ENCODE measurements around the gene PSMD9.

Gene PSMD9

DNA sequence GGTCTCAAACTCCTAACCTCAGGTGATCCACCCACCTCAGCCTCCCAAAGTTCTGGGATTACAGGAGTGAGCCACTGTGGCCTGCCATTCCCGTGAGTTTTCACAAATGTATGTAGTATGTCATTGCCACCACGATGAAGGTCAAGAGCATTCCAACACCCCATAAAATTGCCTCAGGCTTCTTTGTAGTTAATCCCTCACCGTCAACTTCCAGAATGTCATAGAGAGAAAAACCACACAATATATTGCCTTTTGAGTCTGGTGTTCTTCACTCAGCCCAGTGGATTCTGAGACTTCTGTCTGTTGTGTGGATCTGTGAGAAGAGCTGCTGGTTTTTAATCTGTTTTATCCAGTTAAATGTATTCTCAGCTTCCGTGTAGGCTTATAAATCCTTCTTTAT lies 17.2 kb downstream of the PSMD9 start:
- no peak overlapping the region for H3K4me3 ChIP-seq (ENCODE audit: low read length)
- H3K27me3 ChIP-seq (ENCODE audit: control insufficient read depth, insufficient read depth, low read length) = no peaks in the 10 kb centered on the region
- H3K4me1 ChIP-seq (ENCODE audit: control insufficient read depth, low read depth, low read length) = no peaks in the 10 kb centered on the region
- no peak overlapping the region for H3K9ac ChIP-seq (ENCODE audit: low read length)
- no peaks in the 10 kb centered on the region for H3K9me3 ChIP-seq (ENCODE audit: control insufficient read depth, low read depth, low read length)
- no peak overlapping the region for H3K27ac ChIP-seq (ENCODE audit: low read length)
- peaks cover 15% of the 10 kb centered on the region for H3K36me3 ChIP-seq (ENCODE audit: control insufficient read depth, low read depth, low read length)

DNA sequence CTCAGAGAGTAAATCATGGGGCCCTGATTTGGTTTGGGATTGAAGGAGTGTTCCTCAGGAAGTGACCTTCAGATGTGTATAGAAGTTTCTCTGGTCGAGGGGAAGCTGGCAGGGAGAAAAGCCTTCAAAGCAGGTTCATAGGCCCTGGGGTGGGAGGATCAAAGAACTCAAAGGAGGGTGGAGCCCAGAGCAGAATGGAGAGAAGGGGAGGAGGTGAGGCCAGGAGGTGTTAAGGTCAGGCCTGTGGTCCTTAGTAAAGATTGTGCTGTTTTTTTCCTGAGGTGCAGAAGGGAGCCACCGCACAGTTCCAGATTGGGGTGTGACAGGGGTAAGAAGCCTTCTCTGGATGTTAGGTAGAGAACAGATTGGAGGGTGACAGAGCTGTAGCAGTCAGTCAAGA lies 20.1 kb downstream of the PSMD9 start:
- Histone ChIP-seq H3K9me3 (ENCODE audit: control insufficient read depth, low read depth, low read length) (no peaks in the 10 kb centered on the region), H3K9ac (ENCODE audit: low read length) (no peak overlapping the region), H3K4me1 (ENCODE audit: control insufficient read depth, low read depth, low read length) (no peaks in the 10 kb centered on the region), H3K27me3 (ENCODE audit: control insufficient read depth, insufficient read depth, low read length) (no peaks in the 10 kb centered on the region), H3K36me3 (ENCODE audit: control insufficient read depth, low read depth, low read length) (peaks cover 10% of the 10 kb centered on the region), H3K4me3 (ENCODE audit: low read length) (no peak overlapping the region), H3K27ac (ENCODE audit: low read length) (no peak overlapping the region)

DNA sequence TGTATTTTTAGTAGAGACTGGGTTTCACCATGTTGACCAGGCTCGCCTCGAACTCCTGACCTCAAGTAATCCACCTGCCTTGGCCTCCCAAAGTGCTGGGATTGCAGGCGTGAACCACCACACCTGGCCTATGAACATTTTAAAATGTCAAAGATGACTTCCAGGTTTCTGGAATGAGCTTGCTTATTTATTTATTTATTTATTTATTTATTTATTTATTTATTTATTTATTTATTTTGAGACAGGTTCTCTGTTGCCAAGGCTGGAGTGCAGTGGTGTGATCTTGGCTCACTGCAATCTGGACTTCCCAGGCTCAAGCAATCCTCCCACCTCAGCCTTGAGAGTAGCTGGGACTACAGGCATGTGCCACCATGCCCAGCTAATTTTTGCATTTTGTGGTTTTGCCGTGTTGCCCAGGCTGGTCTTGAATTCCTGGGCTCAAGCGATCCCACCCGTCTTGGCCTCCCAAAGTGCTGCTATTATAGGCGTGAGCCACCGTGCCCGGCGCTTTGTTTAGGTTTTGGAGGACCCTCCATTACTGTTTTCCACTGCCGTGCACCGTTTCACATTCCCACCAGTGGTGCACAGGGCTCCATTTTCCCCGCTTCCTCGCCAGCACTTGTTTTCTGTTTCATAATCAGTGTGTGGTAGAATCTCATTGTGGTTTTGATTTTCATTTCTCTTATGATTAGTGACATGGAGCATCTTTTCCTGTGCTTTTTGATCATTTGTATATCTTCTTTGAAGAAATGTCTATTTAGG lies 23.4 kb downstream of the PSMD9 start:
- Histone ChIP-seq H3K4me3 (ENCODE audit: low read length) (no peak overlapping the region), H3K36me3 (ENCODE audit: control insufficient read depth, low read depth, low read length) (peaks cover under 1% of the 10 kb centered on the region), H3K27ac (ENCODE audit: low read length) (no peak overlapping the region), H3K9ac (ENCODE audit: low read length) (no peak overlapping the region), H3K4me1 (ENCODE audit: control insufficient read depth, low read depth, low read length) (no peaks in the 10 kb centered on the region), H3K27me3 (ENCODE audit: control insufficient read depth, insufficient read depth, low read length) (no peaks in the 10 kb centered on the region), H3K9me3 (ENCODE audit: control insufficient read depth, low read depth, low read length) (no peaks in the 10 kb centered on the region)

DNA sequence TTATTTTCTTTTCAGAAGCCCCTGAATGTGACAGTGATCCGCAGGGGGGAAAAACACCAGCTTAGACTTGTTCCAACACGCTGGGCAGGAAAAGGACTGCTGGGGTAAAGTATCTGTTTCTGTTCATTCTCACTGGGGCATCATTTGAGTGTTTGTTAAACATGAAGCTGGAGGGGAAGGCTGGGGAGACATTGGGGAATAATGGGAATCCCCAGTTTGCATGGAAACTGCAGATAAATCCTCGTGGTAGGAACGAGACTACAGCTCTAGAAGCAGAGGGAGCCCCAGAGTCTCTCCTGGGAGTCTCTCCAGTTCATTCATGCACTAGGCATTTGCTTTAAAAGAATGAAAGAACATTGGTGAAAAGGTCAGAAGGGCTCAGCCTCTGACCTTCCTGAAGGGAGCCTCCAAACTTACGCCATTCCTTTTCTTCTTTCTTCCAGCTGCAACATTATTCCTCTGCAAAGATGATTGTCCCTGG lies 27.3 kb downstream of the PSMD9 start:
- Histone ChIP-seq H3K27me3 (ENCODE audit: control insufficient read depth, insufficient read depth, low read length) (no peaks in the 10 kb centered on the region), H3K4me1 (ENCODE audit: control insufficient read depth, low read depth, low read length) (no peaks in the 10 kb centered on the region), H3K27ac (ENCODE audit: low read length) (no peak overlapping the region), H3K4me3 (ENCODE audit: low read length) (no peak overlapping the region), H3K36me3 (ENCODE audit: control insufficient read depth, low read depth, low read length) (peaks cover 6% of the 10 kb centered on the region), H3K9ac (ENCODE audit: low read length) (no peak overlapping the region), H3K9me3 (ENCODE audit: control insufficient read depth, low read depth, low read length) (no peaks in the 10 kb centered on the region)

DNA sequence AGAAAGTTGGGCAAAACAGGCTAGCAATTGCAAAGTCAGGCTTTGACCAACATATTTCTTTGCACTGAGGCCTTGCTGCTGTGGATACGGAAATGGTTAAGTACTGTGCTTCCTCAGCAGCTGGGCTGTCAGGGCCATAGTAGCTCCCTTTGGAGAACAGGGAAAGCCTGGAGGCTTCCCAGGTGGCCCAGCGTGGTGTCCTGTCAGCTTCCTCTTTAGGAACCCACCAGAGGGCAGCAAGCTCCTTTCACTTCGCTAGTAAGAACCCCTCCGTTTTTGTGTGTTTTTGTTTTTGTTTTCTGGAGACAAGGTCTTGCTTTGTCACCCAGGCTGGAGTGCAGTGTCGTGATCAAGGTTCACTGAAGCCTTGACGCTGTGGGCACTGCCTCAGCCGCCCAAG lies 28.1 kb downstream of the PSMD9 start:
- Histone ChIP-seq H3K4me1 (ENCODE audit: control insufficient read depth, low read depth, low read length) (no peaks in the 10 kb centered on the region), H3K27me3 (ENCODE audit: control insufficient read depth, insufficient read depth, low read length) (no peaks in the 10 kb centered on the region), H3K36me3 (ENCODE audit: control insufficient read depth, low read depth, low read length) (peaks cover 6% of the 10 kb centered on the region), H3K9me3 (ENCODE audit: control insufficient read depth, low read depth, low read length) (no peaks in the 10 kb centered on the region), H3K27ac (ENCODE audit: low read length) (no peak overlapping the region), H3K9ac (ENCODE audit: low read length) (no peak overlapping the region), H3K4me3 (ENCODE audit: low read length) (no peak overlapping the region)

DNA sequence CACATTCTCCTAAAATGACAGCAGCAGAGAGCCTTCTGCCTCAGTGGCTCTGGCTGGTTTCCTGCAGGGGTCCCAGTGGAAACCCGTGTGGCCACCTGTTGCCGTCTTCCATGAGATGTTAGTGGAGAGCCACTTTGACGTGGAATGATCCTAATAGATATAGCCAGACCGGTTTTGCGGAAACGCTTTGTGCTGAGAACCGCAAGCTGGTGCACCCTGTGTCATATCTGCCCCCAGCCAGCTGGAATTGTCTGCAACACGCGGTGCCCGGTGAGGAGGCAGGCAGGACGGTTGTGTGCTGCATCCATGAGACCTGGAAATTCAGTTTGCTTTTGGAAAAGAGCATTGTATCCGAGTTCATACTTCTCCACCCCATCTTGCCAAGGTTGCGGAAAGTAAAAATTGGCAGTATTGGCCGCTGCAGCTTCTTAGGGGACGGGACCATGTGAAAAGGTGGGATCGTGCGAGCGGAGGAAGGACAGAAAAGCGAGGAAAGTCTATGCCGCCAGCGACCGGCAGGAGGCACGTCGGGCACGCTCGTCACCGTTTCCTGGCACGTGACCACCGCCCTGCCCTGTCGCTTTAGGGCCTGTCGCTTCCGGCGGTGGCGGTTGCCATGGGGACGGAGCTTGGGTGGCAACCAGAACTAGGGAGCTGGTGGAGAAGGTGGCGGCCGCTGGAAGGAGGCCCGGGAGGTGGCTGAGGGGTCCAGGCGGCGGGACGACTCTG lies 29.5 kb downstream of the PSMD9 start, which contains the start of gene CFAP251:
CFAP251 (plus strand) TSS at position 643 of the 729 bp plus-strand sequence. CDS start 2,714 bp downstream, outside the sequence.
- Histone ChIP-seq H3K27ac (ENCODE audit: low read length) (no peak within 1 kb of the TSS), H3K4me1 (ENCODE audit: control insufficient read depth, low read depth, low read length) (no peaks in the 10 kb centered on the region), H3K9me3 (ENCODE audit: control insufficient read depth, low read depth, low read length) (no peaks in the 10 kb centered on the region), H3K36me3 (ENCODE audit: control insufficient read depth, low read depth, low read length) (peaks cover 6% of the 10 kb centered on the region), H3K9ac (ENCODE audit: low read length) (no peak within 1 kb of the TSS), H3K4me3 (ENCODE audit: low read length) (peak within 1 kb of the TSS; percentile 53), H3K27me3 (ENCODE audit: control insufficient read depth, insufficient read depth, low read length) (no peaks in the 10 kb centered on the region)

DNA sequence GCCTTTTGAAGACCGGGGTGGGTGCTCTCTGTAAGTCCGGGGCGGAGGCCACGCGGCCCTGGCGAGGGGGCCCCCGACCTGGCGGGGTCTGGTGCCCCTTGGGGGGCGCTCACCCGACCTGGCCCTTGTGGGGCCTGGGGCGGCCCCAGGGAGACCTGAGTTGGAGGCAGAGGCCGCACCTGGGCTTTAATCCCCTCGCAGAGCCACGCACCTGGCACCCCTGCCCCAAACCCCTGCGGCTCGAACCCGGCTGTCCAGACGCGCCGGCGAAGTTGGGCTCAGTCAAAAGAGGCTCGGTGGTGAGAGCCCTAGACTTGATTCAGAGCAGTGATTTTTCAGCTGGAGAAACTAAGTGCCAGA lies 30.1 kb downstream of the PSMD9 start:
- Histone ChIP-seq H3K9me3 (ENCODE audit: control insufficient read depth, low read depth, low read length) (no peaks in the 10 kb centered on the region), H3K36me3 (ENCODE audit: control insufficient read depth, low read depth, low read length) (peaks cover 6% of the 10 kb centered on the region), H3K9ac (ENCODE audit: low read length) (no peak overlapping the region), H3K4me1 (ENCODE audit: control insufficient read depth, low read depth, low read length) (no peaks in the 10 kb centered on the region), H3K27me3 (ENCODE audit: control insufficient read depth, insufficient read depth, low read length) (no peaks in the 10 kb centered on the region), H3K4me3 (ENCODE audit: low read length) (peak overlapping the region; percentile 53), H3K27ac (ENCODE audit: low read length) (no peak overlapping the region)

DNA sequence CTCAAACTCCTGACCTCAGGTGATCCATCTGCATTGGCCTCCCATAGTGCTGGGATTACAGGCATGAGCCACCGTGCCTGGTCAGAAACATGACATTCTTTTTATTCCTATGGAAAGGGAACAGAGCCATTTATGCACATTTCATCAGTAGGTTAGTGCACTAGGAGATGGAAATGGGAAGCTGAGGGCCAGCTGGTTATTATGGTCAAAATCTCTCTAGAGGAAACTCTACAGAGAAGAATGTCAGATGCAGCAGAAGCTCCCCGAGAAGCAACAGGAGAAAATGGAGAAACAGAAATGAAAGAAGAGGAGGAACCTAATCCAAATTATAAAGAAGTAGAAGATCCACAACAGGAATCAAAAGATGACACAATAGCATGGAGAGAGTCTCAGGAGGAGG lies 32.5 kb downstream of the PSMD9 start:
- Histone ChIP-seq H3K27me3 (ENCODE audit: control insufficient read depth, insufficient read depth, low read length) (no peaks in the 10 kb centered on the region), H3K4me3 (ENCODE audit: low read length) (no peak overlapping the region), H3K4me1 (ENCODE audit: control insufficient read depth, low read depth, low read length) (peaks cover 5% of the 10 kb centered on the region), H3K9me3 (ENCODE audit: control insufficient read depth, low read depth, low read length) (no peaks in the 10 kb centered on the region), H3K36me3 (ENCODE audit: control insufficient read depth, low read depth, low read length) (peaks cover 6% of the 10 kb centered on the region), H3K9ac (ENCODE audit: low read length) (no peak overlapping the region), H3K27ac (ENCODE audit: low read length) (no peak overlapping the region)

DNA sequence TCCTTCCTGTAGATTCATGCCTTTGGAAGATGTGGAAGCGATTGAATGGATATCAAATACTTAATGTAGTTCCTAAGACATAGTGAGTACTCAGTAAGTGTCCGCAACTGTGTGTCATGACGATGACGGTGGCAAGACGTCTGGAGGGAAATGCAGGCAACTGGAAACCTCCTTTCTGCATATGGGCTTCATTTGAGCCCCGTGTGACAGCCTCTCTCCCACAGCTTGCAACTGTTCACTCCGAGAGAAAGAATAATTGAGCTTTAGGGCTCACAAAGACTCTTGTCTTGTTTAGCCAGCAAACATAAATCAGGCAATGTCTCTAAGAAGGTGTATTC lies 36.7 kb downstream of the PSMD9 start:
- no peaks in the 10 kb centered on the region for H3K36me3 ChIP-seq (ENCODE audit: control insufficient read depth, low read depth, low read length)
- H3K27ac ChIP-seq (ENCODE audit: low read length) = no peak overlapping the region
- no peaks in the 10 kb centered on the region for H3K27me3 ChIP-seq (ENCODE audit: control insufficient read depth, insufficient read depth, low read length)
- peaks cover 16% of the 10 kb centered on the region for H3K4me1 ChIP-seq (ENCODE audit: control insufficient read depth, low read depth, low read length)
- no peak overlapping the region for H3K9ac ChIP-seq (ENCODE audit: low read length)
- H3K9me3 ChIP-seq (ENCODE audit: control insufficient read depth, low read depth, low read length) = no peaks in the 10 kb centered on the region
- H3K4me3 ChIP-seq (ENCODE audit: low read length) = no peak overlapping the region

DNA sequence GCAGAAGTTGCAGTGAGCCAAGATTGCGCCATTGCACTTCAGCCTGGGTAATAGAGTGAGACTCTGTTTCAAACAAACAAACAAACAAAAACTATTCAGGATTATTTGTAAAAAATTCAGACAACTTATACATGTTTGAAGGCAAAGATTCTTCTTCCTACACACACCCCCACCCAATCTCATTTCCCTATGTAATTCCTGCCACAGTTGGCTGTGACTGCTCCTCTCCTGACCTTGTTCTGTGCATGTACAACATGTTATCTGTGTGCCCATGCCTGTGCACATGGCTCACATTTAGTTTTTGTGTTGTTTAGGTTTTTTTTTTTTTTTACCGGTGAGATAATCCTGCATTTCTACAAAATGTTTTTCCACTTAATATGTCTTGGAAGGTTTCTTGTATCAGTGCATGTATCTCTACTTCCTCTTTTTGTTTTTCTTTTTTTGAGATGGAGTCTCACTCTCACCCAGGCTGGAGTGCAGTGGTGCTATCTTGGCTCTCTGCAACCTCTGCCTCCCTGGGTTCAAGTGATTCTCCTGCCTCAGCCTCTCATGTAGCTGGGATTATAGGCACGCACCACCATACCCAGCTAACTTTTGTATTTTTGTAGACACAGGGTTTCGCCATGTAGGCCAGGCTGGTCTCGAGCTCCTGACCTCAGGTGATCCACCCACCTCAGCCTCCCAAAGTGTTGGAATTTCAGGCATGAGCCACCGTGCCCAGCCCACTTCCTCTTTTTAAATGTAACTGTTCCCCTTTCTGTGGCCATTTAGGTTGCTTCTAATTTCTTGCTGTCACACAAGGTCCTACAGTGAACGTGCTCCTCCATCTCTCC lies 38.5 kb downstream of the PSMD9 start:
- Histone ChIP-seq H3K27me3 (ENCODE audit: control insufficient read depth, insufficient read depth, low read length) (no peaks in the 10 kb centered on the region), H3K9ac (ENCODE audit: low read length) (no peak overlapping the region), H3K4me3 (ENCODE audit: low read length) (no peak overlapping the region), H3K9me3 (ENCODE audit: control insufficient read depth, low read depth, low read length) (no peaks in the 10 kb centered on the region), H3K4me1 (ENCODE audit: control insufficient read depth, low read depth, low read length) (peaks cover 16% of the 10 kb centered on the region), H3K36me3 (ENCODE audit: control insufficient read depth, low read depth, low read length) (no peaks in the 10 kb centered on the region), H3K27ac (ENCODE audit: low read length) (no peak overlapping the region)

DNA sequence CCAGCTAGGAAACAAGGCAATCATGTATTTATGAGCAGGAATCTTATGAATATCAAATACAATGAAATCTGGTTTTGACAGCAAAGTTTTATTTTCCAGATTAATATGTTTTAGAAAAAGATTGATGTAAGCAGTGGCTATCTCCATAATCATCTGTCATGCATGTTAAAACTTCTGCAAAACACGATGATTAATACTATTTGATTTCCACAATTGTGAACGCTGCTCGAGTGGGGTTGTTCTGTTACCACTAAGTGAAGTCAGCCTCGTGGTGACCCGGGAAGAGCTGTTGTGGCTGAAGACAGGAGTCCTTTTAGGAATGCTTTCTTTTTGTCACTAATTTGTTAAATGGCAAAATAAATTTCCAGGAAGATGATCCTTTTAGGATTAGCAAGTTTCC lies 39.2 kb downstream of the PSMD9 start:
- H3K9me3 ChIP-seq (ENCODE audit: control insufficient read depth, low read depth, low read length) = no peaks in the 10 kb centered on the region
- H3K4me3 ChIP-seq (ENCODE audit: low read length) = no peak overlapping the region
- no peaks in the 10 kb centered on the region for H3K27me3 ChIP-seq (ENCODE audit: control insufficient read depth, insufficient read depth, low read length)
- H3K36me3 ChIP-seq (ENCODE audit: control insufficient read depth, low read depth, low read length) = no peaks in the 10 kb centered on the region
- no peak overlapping the region for H3K27ac ChIP-seq (ENCODE audit: low read length)
- H3K9ac ChIP-seq (ENCODE audit: low read length) = no peak overlapping the region
- peaks cover 16% of the 10 kb centered on the region for H3K4me1 ChIP-seq (ENCODE audit: control insufficient read depth, low read depth, low read length)

Data from iPS-18a (cell line).